ENCODE data around the gene E2F4.

E2F4 gene

GRCh38 chr16:67191995-67192681, at the start of gene E2F4:
E2F4 (plus strand) TSS chr16:67192155; CDS start chr16:67192228, 73 bp downstream.
- DNase-seq = peak; percentile 83

GRCh38 chr16:67142342-67142741, 49.6 kb upstream of the E2F4 start:
- DNase-seq = no peak

GRCh38 chr16:67144943-67145342, 47.0 kb upstream of the E2F4 start:
- DNase-seq = no peak

- no peak for DNase-seq
Measured at GRCh38 chr16:67145746-67146145, 46.2 kb upstream of the E2F4 start.

- DNase-seq = no peak
Measured at GRCh38 chr16:67146523-67147357, 45.2 kb upstream of the E2F4 start.

GRCh38 chr16:67147437-67148140, 44.4 kb upstream of the E2F4 start:
- DNase-seq = no peak

DNA sequence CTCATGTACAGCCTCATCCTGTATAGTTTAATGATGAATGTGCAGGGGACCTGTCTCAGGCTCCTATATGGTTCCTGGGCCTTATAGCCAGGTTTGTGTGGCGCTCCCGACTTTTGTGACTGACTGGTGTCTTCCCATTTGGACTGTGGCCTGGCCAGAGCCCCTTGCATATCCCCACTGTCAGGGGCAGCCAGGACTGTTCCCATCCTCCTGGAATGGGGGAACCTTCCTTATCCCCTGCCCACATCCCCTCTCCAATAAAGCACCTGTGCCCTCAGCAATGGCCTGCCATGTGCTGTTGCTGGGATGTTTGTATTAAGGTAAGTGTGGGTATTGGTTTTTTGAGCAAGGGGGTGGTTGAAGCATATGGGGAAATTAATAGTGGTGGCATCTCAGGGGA, 43.7 kb upstream of the E2F4 start:
- no peak for DNase-seq

- no peak for DNase-seq
Measured at GRCh38 chr16:67148656-67149275, 43.2 kb upstream of the E2F4 start.

GRCh38 chr16:67149276-67150046, 42.5 kb upstream of the E2F4 start:
- DNase-seq = no peak

- peak; percentile 39 for DNase-seq
Measured at GRCh38 chr16:67150047-67150832, 41.7 kb upstream of the E2F4 start.

DNA sequence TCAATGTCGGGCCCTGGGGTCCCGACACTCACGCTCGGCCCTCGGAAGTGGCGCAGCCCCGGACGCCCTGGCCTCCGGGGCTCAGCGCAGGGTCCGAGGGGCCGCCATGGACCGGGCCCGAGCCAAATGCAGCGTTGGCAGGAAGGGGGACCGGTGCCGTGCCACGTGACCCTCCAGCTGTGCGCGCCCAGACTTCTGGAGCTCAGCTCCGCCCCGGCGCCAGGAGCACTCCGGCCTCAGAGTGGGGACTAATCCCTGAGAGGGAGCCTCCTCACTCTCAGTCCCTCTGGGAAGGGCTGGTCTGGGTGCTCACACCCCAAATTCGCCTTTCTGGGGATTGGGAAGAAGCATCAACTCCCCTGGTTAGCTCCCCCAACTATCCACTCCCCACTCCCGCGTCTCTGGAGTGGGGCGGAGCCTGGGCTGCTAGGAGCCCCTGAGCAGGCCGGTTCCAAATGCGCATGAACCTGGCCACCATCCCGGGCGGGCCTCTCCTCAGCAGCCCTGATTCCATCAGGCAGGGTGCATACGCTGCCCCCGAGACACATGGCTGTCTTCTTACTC, 41.0 kb upstream of the E2F4 start, which contains the start of gene B3GNT9:
TSS of gene B3GNT9 (minus strand) at position 166 of the 564 bp plus-strand sequence. CDS start 513 bp downstream, outside the sequence.
- peak; percentile 58 for DNase-seq

DNA sequence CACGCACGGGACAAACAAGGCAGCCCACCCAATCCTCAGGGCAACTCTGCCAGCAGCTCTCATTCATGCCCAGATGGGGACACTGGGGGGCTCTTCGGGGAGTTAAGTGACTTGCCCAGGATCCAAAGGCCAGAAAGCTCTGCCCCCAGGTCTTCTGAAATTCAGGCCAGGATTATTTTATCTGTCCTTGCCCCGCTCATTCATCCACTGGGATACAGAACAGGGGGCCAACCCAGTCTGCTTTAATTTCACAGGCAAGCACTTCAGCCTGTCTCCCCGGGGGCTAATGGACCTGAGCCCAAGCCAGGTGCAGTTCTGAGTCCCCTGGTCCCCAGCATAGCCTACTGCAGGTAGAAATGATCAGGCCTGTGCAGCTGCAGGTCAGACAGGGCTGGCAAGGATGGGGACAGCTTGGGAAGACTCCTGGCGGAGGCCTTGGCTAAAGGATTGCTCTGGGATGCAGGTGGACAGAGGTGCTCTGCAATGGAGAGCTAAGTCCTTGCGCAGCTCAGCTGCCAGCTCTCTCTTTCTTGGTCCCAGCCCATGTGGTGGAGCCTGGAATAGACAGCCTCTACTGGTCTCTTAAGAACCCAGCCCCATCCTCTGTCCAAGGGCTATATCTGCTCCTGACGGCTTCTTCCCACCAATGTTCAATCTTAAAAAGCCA, 40.4 kb upstream of the E2F4 start:
- no peak for DNase-seq

- DNase-seq = no peak
Measured at GRCh38 chr16:67154578-67155294, 37.2 kb upstream of the E2F4 start.

- DNase-seq = peak; percentile 69
Measured at GRCh38 chr16:67155295-67156142, 36.4 kb upstream of the E2F4 start.

- no peak for DNase-seq
Measured at GRCh38 chr16:67156143-67156844, 35.7 kb upstream of the E2F4 start.

GRCh38 chr16:67157106-67157748, 34.7 kb upstream of the E2F4 start:
- no peak for DNase-seq

- no peak for DNase-seq
Measured at GRCh38 chr16:67157892-67158635, 33.9 kb upstream of the E2F4 start.
